KMS-11 (cell line): ENCODE measurements around the gene CSF2RB.

ENCODE experiments used
- H2AFZ ChIP-seq: fragments of 200-600 bp; sonication (generic); 2 replicates; pipeline ENCODE4 v1.6.1; 2016; ENCODE audit warnings: antibody characterized with exemption, mixed run types, low read depth
- H3K27ac ChIP-seq: fragments of 200-600 bp; sonication (generic); 2 replicates; pipeline ENCODE4 v1.6.1; 2016; ENCODE audit warnings: mild to moderate bottlenecking, mixed run types
- H3K27me3 ChIP-seq: fragments of 200-600 bp; sonication (generic); 2 replicates; pipeline ENCODE4 v1.6.1; 2017; ENCODE audit warnings: mild to moderate bottlenecking, low read depth, mixed run types, moderate library complexity; ENCODE audit not compliant: insufficient read depth
- H3K36me3 ChIP-seq: fragments of 200-600 bp; sonication (generic); 2 replicates; pipeline ENCODE4 v1.6.1; 2017; ENCODE audit warnings: mild to moderate bottlenecking, mixed run types; ENCODE audit not compliant: insufficient read depth
- H3K4me1 ChIP-seq: fragments of 200-600 bp; sonication (generic); 2 replicates; pipeline ENCODE4 v1.6.1; 2016; ENCODE audit warnings: mild to moderate bottlenecking, low read depth, mixed run types; ENCODE audit not compliant: poor library complexity, severe bottlenecking
- H3K4me2 ChIP-seq: fragments of 200-600 bp; sonication (generic); 2 replicates; pipeline ENCODE4 v1.7.0; 2016; ENCODE audit warnings: mild to moderate bottlenecking, mixed run types
- H3K4me3 ChIP-seq: fragments of 200-600 bp; sonication (generic); IDR thresholded peaks from 2 replicates; pipeline ENCODE4 v1.6.1; 2017; ENCODE audit warnings: low read depth, low read length, mixed read lengths; ENCODE audit not compliant: insufficient read depth
- H3K79me2 ChIP-seq: fragments of 200-600 bp; sonication (generic); 2 replicates; pipeline ENCODE4 v1.6.1; 2016; ENCODE audit warnings: low read depth, mixed run types; ENCODE audit not compliant: insufficient read depth
- H3K9ac ChIP-seq: fragments of 200-600 bp; sonication (generic); 2 replicates; pipeline ENCODE4 v1.6.1; 2016; ENCODE audit warnings: mild to moderate bottlenecking, mixed run types
- H4K20me1 ChIP-seq: fragments of 200-600 bp; sonication (generic); 2 replicates; pipeline ENCODE4 v1.6.1; 2016; ENCODE audit warnings: mild to moderate bottlenecking, mixed run types; ENCODE audit not compliant: insufficient read depth
- CTCF ChIP-seq: fragments of 200-600 bp; sonication (generic); conservative IDR thresholded peaks from 2 replicates; pipeline ENCODE4 v1.6.1; 2017; ENCODE audit warnings: low read depth, mild to moderate bottlenecking, antibody characterized with exemption, low read length, moderate library complexity, mixed read lengths

Gene CSF2RB

GRCh38 chr22:36948273-36949225 lies 35.1 kb downstream of the CSF2RB start:
- H3K36me3 ChIP-seq, result no peaks in the 10 kb centered on the region
- H3K4me2 ChIP-seq, result no peak overlapping the region
- no peak overlapping the region for H3K9ac ChIP-seq
- peaks cover 27% of the 10 kb centered on the region; the same call in 1 of the 2 replicates for H3K27me3 ChIP-seq
- H4K20me1 ChIP-seq, result no peaks in the 10 kb centered on the region
- no peak overlapping the region for H3K27ac ChIP-seq
- H3K79me2 ChIP-seq, result no peaks in the 10 kb centered on the region
- no peak for TF ChIP-seq CTCF
- no peaks in the 10 kb centered on the region for H3K4me1 ChIP-seq
- H3K4me3 ChIP-seq, result no peak overlapping the region
- H2AFZ ChIP-seq, result no peak overlapping the region

- Histone ChIP-seq H3K36me3 (no peaks in the 10 kb centered on the region), H4K20me1 (no peaks in the 10 kb centered on the region), H3K27ac (no peak overlapping the region), H3K4me3 (no peak overlapping the region), H2AFZ (no peak overlapping the region), H3K9ac (no peak overlapping the region), H3K79me2 (no peaks in the 10 kb centered on the region), H3K4me2 (no peak overlapping the region), H3K4me1 (no peaks in the 10 kb centered on the region), H3K27me3 (peaks cover 23% of the 10 kb centered on the region; the same call in 1 of the 2 replicates)
- TF ChIP-seq CTCF, result no peak
Measured at GRCh38 chr22:36950797-36951590, 37.6 kb downstream of the CSF2RB start.

GRCh38 chr22:36951746-36952145 lies 38.3 kb downstream of the CSF2RB start:
- Histone ChIP-seq H3K36me3 (no peaks in the 10 kb centered on the region), H3K27me3 (peaks cover 22% of the 10 kb centered on the region; the same call in 1 of the 2 replicates), H3K27ac (no peak overlapping the region), H3K4me3 (no peak overlapping the region), H4K20me1 (no peaks in the 10 kb centered on the region), H3K4me2 (no peak overlapping the region), H3K4me1 (no peaks in the 10 kb centered on the region), H3K79me2 (no peaks in the 10 kb centered on the region), H2AFZ (no peak overlapping the region), H3K9ac (no peak overlapping the region)
- TF ChIP-seq CTCF, result no peak

- no peak overlapping the region for H3K9ac ChIP-seq
- no peaks in the 10 kb centered on the region for H3K36me3 ChIP-seq
- no peaks in the 10 kb centered on the region for H4K20me1 ChIP-seq
- H3K79me2 ChIP-seq, result no peaks in the 10 kb centered on the region
- no peak overlapping the region for H3K27ac ChIP-seq
- H3K27me3 ChIP-seq, result peaks cover 22% of the 10 kb centered on the region; the same call in 1 of the 2 replicates
- no peaks in the 10 kb centered on the region for H3K4me1 ChIP-seq
- H2AFZ ChIP-seq, result no peak overlapping the region
- no peak overlapping the region for H3K4me3 ChIP-seq
- no peak for TF ChIP-seq CTCF
- H3K4me2 ChIP-seq, result no peak overlapping the region
Measured at GRCh38 chr22:36953239-36954080, 40.0 kb downstream of the CSF2RB start.
